PC-9 (cell line): ENCODE measurements around the gene IL22.

Experiments used
- EZH2 ChIP-seq: fragments of 200-600 bp; sonication (generic); IDR thresholded peaks from 2 replicates; pipeline ENCODE4 v1.8.0; 2017; ENCODE audit warnings: antibody characterized with exemption, low read depth
- TF ChIP-seq, protein P1 (sequence below): fragments of 200-600 bp; sonication (generic); conservative IDR thresholded peaks from 2 replicates; pipeline ENCODE4 v1.6.1; 2017; ENCODE audit warnings: mixed run types, antibody characterized with exemption, mild to moderate bottlenecking, moderate library complexity

DNA sequence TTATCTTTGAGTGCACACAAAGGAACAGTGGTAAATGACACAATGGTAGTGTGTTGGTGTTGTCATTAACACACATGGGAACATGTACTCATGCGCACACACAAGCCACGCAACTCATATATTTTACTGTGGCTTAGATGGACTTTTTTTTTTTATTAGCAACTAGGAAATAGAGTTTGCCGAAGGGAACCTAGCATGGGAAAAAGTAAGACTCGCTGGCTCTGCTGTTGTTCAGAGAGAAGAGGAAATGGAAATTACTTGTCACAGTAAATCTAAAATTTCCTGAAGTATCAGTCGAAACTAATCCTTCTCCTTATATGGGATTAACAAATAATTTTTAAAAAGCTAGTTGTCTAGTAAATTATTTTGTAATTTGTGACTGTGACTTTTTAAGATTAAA is 33.7 kb upstream of the IL22 start:
- TF ChIP-seq, protein P1, sequence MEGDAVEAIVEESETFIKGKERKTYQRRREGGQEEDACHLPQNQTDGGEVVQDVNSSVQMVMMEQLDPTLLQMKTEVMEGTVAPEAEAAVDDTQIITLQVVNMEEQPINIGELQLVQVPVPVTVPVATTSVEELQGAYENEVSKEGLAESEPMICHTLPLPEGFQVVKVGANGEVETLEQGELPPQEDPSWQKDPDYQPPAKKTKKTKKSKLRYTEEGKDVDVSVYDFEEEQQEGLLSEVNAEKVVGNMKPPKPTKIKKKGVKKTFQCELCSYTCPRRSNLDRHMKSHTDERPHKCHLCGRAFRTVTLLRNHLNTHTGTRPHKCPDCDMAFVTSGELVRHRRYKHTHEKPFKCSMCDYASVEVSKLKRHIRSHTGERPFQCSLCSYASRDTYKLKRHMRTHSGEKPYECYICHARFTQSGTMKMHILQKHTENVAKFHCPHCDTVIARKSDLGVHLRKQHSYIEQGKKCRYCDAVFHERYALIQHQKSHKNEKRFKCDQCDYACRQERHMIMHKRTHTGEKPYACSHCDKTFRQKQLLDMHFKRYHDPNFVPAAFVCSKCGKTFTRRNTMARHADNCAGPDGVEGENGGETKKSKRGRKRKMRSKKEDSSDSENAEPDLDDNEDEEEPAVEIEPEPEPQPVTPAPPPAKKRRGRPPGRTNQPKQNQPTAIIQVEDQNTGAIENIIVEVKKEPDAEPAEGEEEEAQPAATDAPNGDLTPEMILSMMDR, result no peak
- TF ChIP-seq EZH2, result no peak
